Upper lobe of left lung (tissue), 6 donors: ENCODE measurements around the gene DDX10. TPM values are rescaled to one million over a fixed set of nuclear protein-coding genes. Genes with fewer than 3 reads are reported as not detected.

Source experiments
- ATAC-seq, 2 donors: fragments of 200-7000 bp; cut with Tn5 transposase; one replicate each; pipeline ENCODE4 v1.9.1; 2022; ENCODE audit warnings: mild to moderate bottlenecking in 2 of 2, moderate library complexity in 2 of 2; ENCODE audit not compliant: low FRiP score in 2 of 2
- DNase-seq, 2 donors: peaks; one replicate each; pipeline ENCODE4 v3.0.0-alpha.2; 2019 to 2020
- H3K27ac ChIP-seq, 4 donors: fragments of 200-600 bp; sonication (generic); one replicate each; pipeline ENCODE4 v1.5.1; 2016 to 2019
- H3K27me3 ChIP-seq, 4 donors: fragments of 200-600 bp; sonication (generic); one replicate each; pipeline ENCODE4 v1.5.1; 2017 to 2019
- H3K36me3 ChIP-seq, 4 donors: fragments of 200-600 bp; sonication (generic); one replicate each; pipeline ENCODE4 v1.5.1; 2016 to 2019
- H3K4me1 ChIP-seq, 4 donors: fragments of 200-600 bp; sonication (generic); one replicate each; pipeline ENCODE4 v1.5.1; 2018 to 2019
- H3K4me3 ChIP-seq, 4 donors: fragments of 200-600 bp; sonication (generic); one replicate each; pipeline ENCODE4 v1.5.1; 2017 to 2019; ENCODE audit warnings: mild to moderate bottlenecking in 2 of 4, moderate library complexity in 1 of 4
- H3K9me3 ChIP-seq, 4 donors: fragments of 200-600 bp; sonication (generic); one replicate each; pipeline ENCODE4 v1.5.1; 2018 to 2019
- EP300 ChIP-seq, 4 donors: sonication (generic); formaldehyde crosslinking; IDR thresholded peaks; one replicate each; pipeline ENCODE4 v1.5.1; 2017; ENCODE audit warnings: antibody characterized with exemption in 4 of 4, control low read depth in 2 of 4
- POLR2A ChIP-seq, 4 donors: fragments of 450-650 bp; IDR thresholded peaks; one replicate each; pipeline ENCODE4 v1.5.1; 2016 to 2017; ENCODE audit warnings: antibody characterized with exemption in 4 of 4, mild to moderate bottlenecking in 2 of 4
- POLR2AphosphoS5 ChIP-seq, 2 donors: sonication (generic); formaldehyde crosslinking; IDR thresholded peaks; one replicate each; pipeline ENCODE4 v1.5.1; 2017; ENCODE audit warnings: antibody characterized with exemption in 2 of 2
- WGBS, 2 donors: methylation state at CpG; one replicate each; pipeline ENCODE4 v1.1.5; 2017 to 2018; 5-methylcytosine and 5-hydroxymethylcytosine counted together
- total RNA-seq, 6 donors: library from RNA; depleted of rRNA in 4 of 6; stranded (reverse); fragments of >200 nt in 4 of 6; gene quantifications; one replicate each; pipeline versions ENCODE4 v1.1.0 to v1.2.1, GENCODE V29; 2016 to 2021
- TF ChIP-seq, protein P1 (sequence below), 6 experiments: fragments of 450-650 bp in 4 of 6; fragments of 200-600 bp in 2 of 6; sonication (generic) in 2 of 6; IDR thresholded peaks; one replicate each; pipeline ENCODE4 v1.5.1; 2016 to 2019; ENCODE audit warnings: antibody characterized with exemption in 6 of 6
- donor health status: DM: no; HTN: no; CAD: no; lungs with moderate emphysema.
- donor health status: DM: no; HTN: yes; CAD: no; lungs with severe emphysema.

DDX10 gene
- total RNA-seq, 6 donors from 2014 or later, result 9.0 to 25.2 (median 17.4) TPM

DNA sequence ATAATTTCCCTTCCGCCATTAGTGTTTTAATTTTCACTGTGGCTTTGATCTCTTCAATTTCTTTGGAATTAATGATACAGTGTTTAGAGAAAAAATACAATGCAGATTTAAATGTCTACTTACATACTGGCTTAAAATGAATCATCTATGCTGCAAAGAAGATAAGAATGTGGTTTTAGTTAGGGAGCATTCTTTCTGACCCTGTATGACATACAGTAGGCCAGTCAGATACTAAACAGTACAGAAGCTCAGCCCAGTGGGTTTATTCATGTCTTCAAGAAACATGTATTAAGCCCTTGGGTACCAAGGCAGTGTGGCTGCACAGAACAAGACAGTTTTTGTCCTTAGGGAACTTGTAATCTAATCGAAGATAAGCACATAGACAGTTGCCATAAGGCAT lies 268.8 kb downstream of the DDX10 start:
- Histone ChIP-seq H3K4me3 (no peak overlapping the region), H3K9me3 (no peaks in the 10 kb centered on the region), H3K36me3 (no peaks in the 10 kb centered on the region), H3K27me3 (no peaks in the 10 kb centered on the region), H3K4me1 (no peaks in the 10 kb centered on the region), H3K27ac (no peak overlapping the region)
- TF ChIP-seq POLR2A (IDR thresholded peaks at IDR 0.05), result no peak
- WGBS, 2 donors, result 94 to 95% methylated on average over 2 of the region's 2 CpGs
- no peak for ATAC-seq
- no peak for DNase-seq

DNA sequence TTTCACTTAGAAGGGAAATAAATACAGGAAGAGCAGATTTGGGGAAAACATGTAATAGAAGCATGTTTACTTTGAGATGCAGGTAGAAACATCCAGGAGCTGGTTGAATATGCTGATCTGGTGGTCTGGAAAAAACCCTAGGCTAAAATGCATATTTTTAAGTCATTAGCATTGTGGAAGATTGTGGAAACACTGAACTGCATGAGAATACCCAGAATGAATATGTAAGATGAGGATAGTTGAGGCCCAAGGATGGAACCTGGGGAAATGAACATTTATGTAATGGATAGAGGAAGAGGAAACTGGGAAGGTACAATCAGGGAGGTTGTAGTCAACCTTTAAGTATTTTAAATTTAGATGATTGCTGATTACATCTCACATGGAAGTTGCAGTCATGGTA lies 269.4 kb downstream of the DDX10 start:
- Histone ChIP-seq H3K4me1 (no peaks in the 10 kb centered on the region), H3K4me3 (no peak overlapping the region), H3K27ac (no peak overlapping the region), H3K9me3 (no peaks in the 10 kb centered on the region), H3K27me3 (no peaks in the 10 kb centered on the region), H3K36me3 (no peaks in the 10 kb centered on the region)
- TF ChIP-seq POLR2A (IDR thresholded peaks at IDR 0.05), result no peak
- TF ChIP-seq, protein P1, sequence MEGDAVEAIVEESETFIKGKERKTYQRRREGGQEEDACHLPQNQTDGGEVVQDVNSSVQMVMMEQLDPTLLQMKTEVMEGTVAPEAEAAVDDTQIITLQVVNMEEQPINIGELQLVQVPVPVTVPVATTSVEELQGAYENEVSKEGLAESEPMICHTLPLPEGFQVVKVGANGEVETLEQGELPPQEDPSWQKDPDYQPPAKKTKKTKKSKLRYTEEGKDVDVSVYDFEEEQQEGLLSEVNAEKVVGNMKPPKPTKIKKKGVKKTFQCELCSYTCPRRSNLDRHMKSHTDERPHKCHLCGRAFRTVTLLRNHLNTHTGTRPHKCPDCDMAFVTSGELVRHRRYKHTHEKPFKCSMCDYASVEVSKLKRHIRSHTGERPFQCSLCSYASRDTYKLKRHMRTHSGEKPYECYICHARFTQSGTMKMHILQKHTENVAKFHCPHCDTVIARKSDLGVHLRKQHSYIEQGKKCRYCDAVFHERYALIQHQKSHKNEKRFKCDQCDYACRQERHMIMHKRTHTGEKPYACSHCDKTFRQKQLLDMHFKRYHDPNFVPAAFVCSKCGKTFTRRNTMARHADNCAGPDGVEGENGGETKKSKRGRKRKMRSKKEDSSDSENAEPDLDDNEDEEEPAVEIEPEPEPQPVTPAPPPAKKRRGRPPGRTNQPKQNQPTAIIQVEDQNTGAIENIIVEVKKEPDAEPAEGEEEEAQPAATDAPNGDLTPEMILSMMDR (IDR thresholded peaks at IDR 0.05), result no peak
- no peak for TF ChIP-seq EP300 (IDR thresholded peaks at IDR 0.05)
- no peak for TF ChIP-seq POLR2AphosphoS5 (IDR thresholded peaks at IDR 0.05)
- ATAC-seq (no peak), DNase-seq (no peak)

DNA sequence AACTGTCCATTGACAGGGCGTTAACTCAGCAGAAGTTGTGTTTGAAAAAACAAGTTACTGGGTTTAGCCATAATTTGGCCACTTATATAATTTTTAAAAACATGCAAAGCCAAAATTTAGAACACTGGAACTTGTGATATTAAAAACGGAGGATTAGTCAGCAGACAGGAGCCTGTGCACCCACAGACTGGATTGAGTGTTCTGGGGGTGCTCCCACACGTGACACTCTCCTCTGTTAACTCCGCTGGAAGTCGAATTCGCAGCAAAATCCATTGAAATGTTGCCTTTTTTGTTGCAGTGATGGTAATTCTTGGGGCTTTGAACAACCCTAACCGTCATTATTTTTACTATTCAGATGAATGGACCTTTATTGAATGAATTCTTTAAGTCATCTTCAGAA lies 269.8 kb downstream of the DDX10 start:
- DNase-seq (no peak), ATAC-seq (no peak)
- 95 to 97% methylated on average over 7 of the region's 7 CpGs for WGBS, 2 donors
- TF ChIP-seq EP300 (IDR thresholded peaks at IDR 0.05) (no peak), POLR2AphosphoS5 (IDR thresholded peaks at IDR 0.05) (no peak), POLR2A (IDR thresholded peaks at IDR 0.05) (no peak)
- TF ChIP-seq, protein P1 (IDR thresholded peaks at IDR 0.05), result no peak
- H3K36me3 ChIP-seq, result no peaks in the 10 kb centered on the region
- H3K4me1 ChIP-seq, result no peaks in the 10 kb centered on the region
- no peak overlapping the region for H3K4me3 ChIP-seq
- H3K9me3 ChIP-seq, result no peaks in the 10 kb centered on the region
- H3K27ac ChIP-seq, result no peak overlapping the region
- no peaks in the 10 kb centered on the region for H3K27me3 ChIP-seq

DNA sequence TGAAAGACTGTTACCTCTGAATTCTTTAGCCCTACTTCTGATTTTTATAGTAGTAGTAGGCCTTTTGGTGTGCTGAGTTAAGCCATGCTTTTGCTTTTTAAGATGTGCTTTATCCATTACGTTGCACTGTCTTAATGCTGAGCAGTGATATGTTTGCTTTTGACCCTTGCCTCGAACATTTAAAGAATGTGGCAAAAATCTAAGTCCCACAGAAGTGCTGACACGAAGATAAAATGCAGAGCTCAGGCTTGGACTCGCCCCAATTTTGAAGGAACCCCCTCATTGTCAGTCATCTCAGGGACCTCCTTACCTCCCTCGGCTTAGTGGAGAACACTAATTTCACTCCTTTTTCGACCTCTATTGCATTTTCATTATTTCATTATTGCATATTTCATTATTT lies 272.9 kb downstream of the DDX10 start:
- TF ChIP-seq POLR2AphosphoS5 (IDR thresholded peaks at IDR 0.05) (no peak), EP300 (IDR thresholded peaks at IDR 0.05) (no peak), POLR2A (IDR thresholded peaks at IDR 0.05) (no peak)
- TF ChIP-seq, protein P1 (IDR thresholded peaks at IDR 0.05), result no peak
- 90% methylated on average over 6 of the region's 6 CpGs for WGBS, 2 donors
- ATAC-seq (no peak), DNase-seq (no peak)
- no peaks in the 10 kb centered on the region for H3K9me3 ChIP-seq
- H3K36me3 ChIP-seq, result peaks cover 0 to 21% (median 3%) of the 10 kb centered on the region in 4 donors
- no peaks in the 10 kb centered on the region for H3K4me1 ChIP-seq
- H3K27me3 ChIP-seq, result no peaks in the 10 kb centered on the region
- no peak overlapping the region for H3K27ac ChIP-seq
- no peak overlapping the region for H3K4me3 ChIP-seq

DNA sequence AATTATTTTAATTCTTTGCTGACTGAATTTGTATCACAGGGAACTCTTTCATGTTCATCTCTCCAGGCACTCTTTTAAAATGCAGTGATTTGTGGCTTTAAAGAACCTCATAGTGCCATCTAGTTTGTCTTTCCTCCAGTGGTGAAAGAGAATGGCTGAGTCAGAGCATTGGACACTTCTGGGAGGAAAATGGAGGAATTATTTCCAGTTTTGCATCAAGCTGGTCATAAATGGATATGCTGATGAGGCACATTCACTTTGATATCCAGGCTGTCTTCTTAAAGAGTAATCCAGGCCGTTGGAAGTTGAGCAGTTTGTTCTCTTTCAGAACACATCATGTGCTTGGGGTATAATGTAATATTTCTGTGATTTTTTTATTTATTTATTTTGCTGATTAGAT lies 273.7 kb downstream of the DDX10 start:
- H3K27me3 ChIP-seq, result no peaks in the 10 kb centered on the region
- no peak overlapping the region for H3K4me3 ChIP-seq
- DNase-seq (no peak), ATAC-seq (no peak)
- peaks cover 0 to 22% (median 3%) of the 10 kb centered on the region in 4 donors for H3K36me3 ChIP-seq
- no peak overlapping the region for H3K27ac ChIP-seq
- H3K4me1 ChIP-seq, result no peaks in the 10 kb centered on the region
- 64 to 71% methylated on average over 1 of the region's 1 CpG for WGBS, 2 donors
- no peaks in the 10 kb centered on the region for H3K9me3 ChIP-seq
- TF ChIP-seq EP300 (IDR thresholded peaks at IDR 0.05) (no peak), POLR2A (IDR thresholded peaks at IDR 0.05) (no peak), POLR2AphosphoS5 (IDR thresholded peaks at IDR 0.05) (no peak)
- TF ChIP-seq, protein P1 (IDR thresholded peaks at IDR 0.05), result no peak
